Measurements from ENCODE around the gene FBXW4.

DNA sequence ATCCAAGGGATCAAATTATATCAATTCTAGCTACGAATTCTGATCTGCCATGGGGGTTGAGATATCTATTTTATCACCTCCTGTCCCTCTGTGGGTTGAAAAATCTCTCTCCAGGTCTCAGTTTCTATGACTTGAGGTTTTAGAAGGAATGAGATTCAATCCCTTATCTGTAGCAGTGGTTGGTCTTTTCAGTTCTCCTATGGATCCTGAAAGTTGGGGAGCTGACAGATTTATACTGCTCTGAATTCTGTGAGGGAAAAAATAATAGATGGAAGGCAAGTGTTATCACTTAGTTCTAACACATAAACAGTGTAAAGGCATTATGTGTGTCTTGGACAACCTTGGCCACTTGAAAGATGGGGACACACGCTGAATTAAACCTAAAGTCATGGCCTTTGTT, 15.8 kb upstream of the FBXW4 start:
- TF ChIP-seq, protein P1, sequence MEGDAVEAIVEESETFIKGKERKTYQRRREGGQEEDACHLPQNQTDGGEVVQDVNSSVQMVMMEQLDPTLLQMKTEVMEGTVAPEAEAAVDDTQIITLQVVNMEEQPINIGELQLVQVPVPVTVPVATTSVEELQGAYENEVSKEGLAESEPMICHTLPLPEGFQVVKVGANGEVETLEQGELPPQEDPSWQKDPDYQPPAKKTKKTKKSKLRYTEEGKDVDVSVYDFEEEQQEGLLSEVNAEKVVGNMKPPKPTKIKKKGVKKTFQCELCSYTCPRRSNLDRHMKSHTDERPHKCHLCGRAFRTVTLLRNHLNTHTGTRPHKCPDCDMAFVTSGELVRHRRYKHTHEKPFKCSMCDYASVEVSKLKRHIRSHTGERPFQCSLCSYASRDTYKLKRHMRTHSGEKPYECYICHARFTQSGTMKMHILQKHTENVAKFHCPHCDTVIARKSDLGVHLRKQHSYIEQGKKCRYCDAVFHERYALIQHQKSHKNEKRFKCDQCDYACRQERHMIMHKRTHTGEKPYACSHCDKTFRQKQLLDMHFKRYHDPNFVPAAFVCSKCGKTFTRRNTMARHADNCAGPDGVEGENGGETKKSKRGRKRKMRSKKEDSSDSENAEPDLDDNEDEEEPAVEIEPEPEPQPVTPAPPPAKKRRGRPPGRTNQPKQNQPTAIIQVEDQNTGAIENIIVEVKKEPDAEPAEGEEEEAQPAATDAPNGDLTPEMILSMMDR (IDR thresholded peaks at IDR 0.05) = no peak
- TF ChIP-seq POLR2A (IDR thresholded peaks at IDR 0.05) = no peak

All from prostate gland (tissue), 2 donors.